K562 (cell line): Measurements from ENCODE around the gene GNL3. TPM values are rescaled to one million over a fixed set of nuclear protein-coding genes. Genes with fewer than 3 reads are reported as not detected.

Experiments used
- ATAC-seq: fragments of 200-7000 bp; cut with Tn5 transposase; 3 replicates; pipeline ENCODE4 v1.9.1; 2020; ENCODE audit warnings: moderate library complexity
- BruUV-seq: library from RNA; stranded (reverse); fragments of 400-500 nt; replicated peaks from 2 replicates; lab custom pipeline; 2021; lab: Mats Ljungman, UMichigan
- CTCF ChIA-PET: fragments of 300-600 bp; formaldehyde crosslinking; extraction: SDS; loops from one replicate; lab custom pipeline; 2021; ENCODE audit warnings: low intra/inter-chr PET ratio; lab: Yijun Ruan, JAX
- POLR2A ChIA-PET: fragments of 300-600, 350-650 bp; sonication (Branson Sonifier 250); formaldehyde crosslinking; extraction: SDS; loops from one replicate; lab custom pipeline; 2021; ENCODE audit warnings: antibody characterized with exemption, inconsistent platforms; lab: Yijun Ruan, JAX
- DNase-seq, 4 experiments: peaks; one replicate each; pipeline versions ENCODE4 v3.0.0 to v3.0.0-alpha.2; 2011 to 2018; ENCODE audit warnings: low spot score in 3 of 4, mixed read lengths in 3 of 4; ENCODE audit errors: extremely low read depth in 1 of 4
- FAIRE-seq: peaks from 2 replicates; lab custom pipeline; 2011; peaks lifted over from hg19 to GRCh38; lab: Jason Lieb, UNC
- H2AFZ ChIP-seq: 2 replicates; pipeline ENCODE4 v1.6.0; 2011; ENCODE audit warnings: low read depth, low read length, control low read depth, inconsistent platforms
- H3K27ac ChIP-seq: fragments of 200-600 bp; 3 replicates; pipeline ENCODE4 v1.8.0; 2011; ENCODE audit warnings: low read depth, mild to moderate bottlenecking, control low read depth, inconsistent platforms, low read length, moderate library complexity, mixed read lengths; ENCODE audit errors: extremely low read depth
- H3K27me3 ChIP-seq, 2 experiments: fragments of 300-600 bp in 1 of 2; 2 replicates in 1 of 2; 3 replicates in 1 of 2; pipeline versions ENCODE4 v1.6.0 to v1.8.0; 2011; ENCODE audit warnings: inconsistent platforms in 2 of 2, low read length in 2 of 2, mild to moderate bottlenecking in 1 of 2, mixed read lengths in 1 of 2, moderate library complexity in 1 of 2; ENCODE audit not compliant: control insufficient read depth in 2 of 2, insufficient read depth in 2 of 2
- H3K36me3 ChIP-seq: fragments of 300-600 bp; 3 replicates; pipeline ENCODE4 v1.8.0; 2011; ENCODE audit warnings: mild to moderate bottlenecking, low read length, inconsistent platforms; ENCODE audit not compliant: control insufficient read depth, insufficient read depth
- H3K4me1 ChIP-seq, 2 experiments: fragments of 200-600 bp in 1 of 2; replicated peaks in 1 of 2; 2 replicates in 1 of 2; 3 replicates in 1 of 2; pipeline versions ENCODE4 v1.5.1 to v1.8.0; 2011; ENCODE audit warnings: inconsistent platforms in 2 of 2, low read length in 2 of 2, mild to moderate bottlenecking in 1 of 2, mixed read lengths in 1 of 2, moderate library complexity in 1 of 2; ENCODE audit not compliant: control insufficient read depth in 2 of 2, insufficient read depth in 2 of 2
- H3K4me2 ChIP-seq: 2 replicates; pipeline ENCODE4 v1.6.1; 2011; ENCODE audit warnings: low read length, control low read depth, inconsistent platforms, mixed read lengths; ENCODE audit not compliant: insufficient read depth
- H3K4me3 ChIP-seq: fragments of 200-600 bp; sonication (generic), shearing (Covaris generic); 2 replicates; pipeline ENCODE4 v1.5.1; 2016; ENCODE audit warnings: control low read depth, inconsistent platforms
- H3K79me2 ChIP-seq: fragments of 200-600 bp; 3 replicates; pipeline ENCODE4 v1.8.0; 2011; ENCODE audit warnings: low read length, inconsistent platforms; ENCODE audit not compliant: control insufficient read depth, insufficient read depth
- H3K9ac ChIP-seq, 2 experiments: 2 replicates each; pipeline versions ENCODE4 v1.6.0 to v1.6.1; 2011; ENCODE audit warnings: low read depth in 2 of 2, low read length in 2 of 2, control low read depth in 1 of 2, inconsistent platforms in 1 of 2, mild to moderate bottlenecking in 1 of 2, mixed read lengths in 1 of 2; ENCODE audit not compliant: insufficient read depth in 1 of 2
- H3K9me1 ChIP-seq: one replicate; pipeline ENCODE4 v1.6.0; 2011; ENCODE audit warnings: inconsistent platforms, mild to moderate bottlenecking, low read length, moderate library complexity; ENCODE audit not compliant: control insufficient read depth, insufficient read depth
- H3K9me3 ChIP-seq: replicated peaks from 2 replicates; pipeline ENCODE4 v1.5.1; 2011; ENCODE audit warnings: low read depth, low read length, inconsistent platforms; ENCODE audit not compliant: control insufficient read depth, insufficient read depth
- H4K20me1 ChIP-seq: replicated peaks from 2 replicates; pipeline ENCODE4 v1.6.1; 2011; ENCODE audit warnings: low read length, inconsistent platforms, mixed read lengths; ENCODE audit not compliant: control insufficient read depth, insufficient read depth
- ARID2 ChIP-seq: fragments of 450-650 bp; IDR thresholded peaks from 2 replicates; pipeline ENCODE4 v1.6.1; 2017; ENCODE audit warnings: antibody characterized with exemption, mild to moderate bottlenecking
- FOXA3 ChIP-seq, 2 experiments: fragments of 450-650 bp in 1 of 2; sonication (generic) in 1 of 2; formaldehyde crosslinking; IDR thresholded peaks in 1 of 2; conservative IDR thresholded peaks in 1 of 2; 2 replicates each; pipeline versions ENCODE4 v1.4.0 to v1.8.0; 2020 to 2022; ENCODE audit warnings: mild to moderate bottlenecking in 2 of 2, missing genetic modification reagents in 1 of 2
- FOXM1 ChIP-seq, 2 experiments: fragments of 450-650 bp in 1 of 2; sonication (generic) in 1 of 2; formaldehyde crosslinking in 1 of 2; IDR thresholded peaks; 2 replicates each; pipeline versions ENCODE4 v1.6.1 to v1.9.0; 2017 to 2022; ENCODE audit warnings: low read depth in 2 of 2, mild to moderate bottlenecking in 2 of 2, missing genetic modification reagents in 1 of 2, moderate library complexity in 1 of 2
- L3MBTL2 ChIP-seq: fragments of 450-650 bp; IDR thresholded peaks from 2 replicates; pipeline ENCODE4 v1.6.1; 2016; ENCODE audit warnings: mild to moderate bottlenecking, moderate library complexity
- MBD2 ChIP-seq: sonication (generic); IDR thresholded peaks from 2 replicates; pipeline ENCODE4 v1.6.1; 2016; ENCODE audit warnings: low read depth, borderline replicate concordance
- MECOM ChIP-seq: fragments of 250-450 bp; sonication (Bioruptor Pico); IDR thresholded peaks from 2 replicates; pipeline ENCODE4 v1.8.0; 2022; ENCODE audit warnings: inconsistent platforms
- POLR2G ChIP-seq: fragments of 200-400 bp; formaldehyde crosslinking; IDR thresholded peaks from 2 replicates; pipeline ENCODE4 v1.6.1; 2017; ENCODE audit warnings: low read depth, mild to moderate bottlenecking, antibody characterized with exemption, low read length, moderate library complexity
- SETDB1 ChIP-seq: IDR thresholded peaks from one replicate; pipeline ENCODE4 v1.6.1; 2012; ENCODE audit warnings: low read length, control low read depth, inconsistent platforms
- SIX5 ChIP-seq, 2 experiments: IDR thresholded peaks; 2 replicates each; pipeline ENCODE4 v1.6.1; 2011; ENCODE audit warnings: low read length in 2 of 2, borderline replicate concordance in 1 of 2, low read depth in 1 of 2, mild to moderate bottlenecking in 1 of 2, moderate library complexity in 1 of 2; ENCODE audit not compliant: insufficient read depth in 1 of 2
- TRIM28 ChIP-seq: fragments of 450-650 bp; IDR thresholded peaks from 2 replicates; pipeline ENCODE4 v1.6.1; 2017
- WHSC1 ChIP-seq: IDR thresholded peaks from one replicate; pipeline ENCODE4 v1.6.1; 2012; ENCODE audit warnings: low read length, control low read depth, inconsistent platforms
- ZFP1 ChIP-seq: fragments of 450-650 bp; formaldehyde crosslinking; IDR thresholded peaks from 2 replicates; pipeline ENCODE4 v1.4.0; 2020; ENCODE audit warnings: mild to moderate bottlenecking, mixed read lengths
- ZFP36 ChIP-seq: fragments of 150-350 bp; IDR thresholded peaks from 2 replicates; pipeline ENCODE4 v1.6.1; 2018; ENCODE audit warnings: low read length, low read depth; ENCODE audit not compliant: partially characterized antibody
- ZNF232 ChIP-seq: sonication (generic); formaldehyde crosslinking; IDR thresholded peaks from 2 replicates; pipeline ENCODE4 v1.8.0; 2022; ENCODE audit warnings: mild to moderate bottlenecking, missing genetic modification reagents
- ZNF316 ChIP-seq: fragments of 450-650 bp; IDR thresholded peaks from 2 replicates; pipeline ENCODE4 v1.6.1; 2016
- ZNF551 ChIP-seq: fragments of 250-450 bp; sonication (Bioruptor Pico); IDR thresholded peaks from 2 replicates; pipeline ENCODE4 v1.5.0; 2021; ENCODE audit warnings: mild to moderate bottlenecking, moderate library complexity
- WGBS: fragments of 100-300 bp; shearing (Covaris generic); methylation state at CpG from one replicate; pipeline ENCODE4 v1.1.6; 2016; ENCODE audit warnings: low coverage, mixed read lengths; ENCODE audit not compliant: insufficient coverage; ENCODE audit errors: missing lambda C conversion rate; 5-methylcytosine and 5-hydroxymethylcytosine counted together
- in situ Hi-C: fragments of 300-500 bp; cut with MboI; formaldehyde crosslinking; loops from 4 replicates; pipeline ENCODE4 v1.15.0; 2018; ENCODE audit warnings: inconsistent platforms, mixed read lengths
- intact Hi-C: fragments of 100-400 bp; cut with micrococcal nuclease; formaldehyde crosslinking; loops from 2 replicates; pipeline ENCODE4 v1.14.2; 2022
- polyA plus RNA-seq, 8 experiments: library from polyadenylated mRNA; depleted of rRNA in 4 of 8; stranded (reverse) in 5 of 8; unstranded in 3 of 8; fragments of >200 nt; fragmentation: Nextera tagmentation in 2 of 8; fragmentation: Illumina TruSeq in 1 of 8; extraction: Ambion mirVana in 2 of 8; extraction: Trizol in 1 of 8; gene quantifications; 2 replicates each; pipeline versions ENCODE4 v1.2.1 to v1.2.3, GENCODE V29; 2011 to 2014; ENCODE audit warnings: inconsistent platforms in 1 of 8, missing spikeins in 1 of 8
- total RNA-seq, 7 experiments: library from RNA; depleted of rRNA in 6 of 7; stranded (reverse); fragments of >200 nt in 6 of 7; fragmentation: Illumina TruSeq in 2 of 7; extraction: Trizol in 2 of 7; gene quantifications; 2 replicates each; pipeline versions ENCODE4 v1.2.1 to v1.2.3, GENCODE V29; 2011 to 2021; ENCODE audit warnings: low replicate concordance in 1 of 7
- TF ChIP-seq, protein P1 (sequence below): sonication (generic); formaldehyde crosslinking; IDR thresholded peaks from 2 replicates; pipeline ENCODE4 v1.8.0; 2022; ENCODE audit warnings: mild to moderate bottlenecking, missing genetic modification reagents
- TF ChIP-seq, protein P2 (sequence below): fragments of 250-450 bp; sonication (Bioruptor Pico); IDR thresholded peaks from 2 replicates; pipeline ENCODE4 v1.8.0; 2022; ENCODE audit warnings: moderate library complexity, mild to moderate bottlenecking, inconsistent platforms

The GNL3 gene
- total and polyA plus RNA-seq, 9 of the 15 experiments (the other 6 are each of a cell fraction or from before 2014, with no cell fraction given), result 132 to 313 (median 220) TPM

DNA sequence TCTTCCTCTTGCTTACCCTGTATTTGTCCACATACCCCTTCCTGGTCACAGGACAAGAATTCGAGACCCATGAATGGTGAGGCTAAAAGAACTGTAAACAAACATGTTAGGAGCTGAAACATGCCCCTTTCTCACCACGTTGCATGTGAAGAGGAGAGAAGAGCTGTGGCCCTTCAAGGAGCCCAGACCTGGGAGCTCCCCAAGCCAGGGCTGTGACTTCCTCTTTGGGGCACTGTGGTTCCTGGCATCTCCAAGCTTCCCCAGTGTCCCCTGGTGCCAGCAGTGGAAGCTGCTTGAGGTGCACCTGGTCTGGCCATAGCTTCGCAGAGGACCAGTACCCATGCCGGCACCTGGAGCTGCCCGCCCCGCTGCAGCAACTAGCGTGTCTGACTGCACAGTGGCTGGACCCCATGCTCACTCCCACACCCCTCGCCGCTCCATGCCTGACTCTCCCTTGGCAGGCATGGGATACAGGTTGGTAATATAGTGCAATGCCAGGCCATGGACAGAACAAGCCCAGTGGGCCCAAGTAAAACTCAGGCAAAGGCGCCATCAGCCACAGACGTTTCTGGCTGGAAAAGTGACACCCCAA is 30.0 kb downstream of the GNL3 start:
- Histone ChIP-seq H3K4me3 (no peak overlapping the region), H3K4me1 (no peaks in the 10 kb centered on the region; a peak in 1 of 5 replicates), H3K27me3 (no peaks in the 10 kb centered on the region), H3K36me3 (0 out of 3 replicates have a peak, but pooled peaks cover 3% of the 10 kb centered on the region), H2AFZ (no peak overlapping the region), H3K79me2 (no peaks in the 10 kb centered on the region), H3K4me2 (no peak overlapping the region)
- DNase-seq (no peak), ATAC-seq (no peak)
- BruUV-seq, result no TSS peak
- in situ Hi-C loops, result no loop called here
- intact Hi-C loops, result no loop called here
- CTCF ChIA-PET, result no interaction called here
- TF ChIP-seq WHSC1, result no peak
- no peak for TF ChIP-seq ZNF551 (CRISPR knock-in tag)
- TF ChIP-seq, protein P1, sequence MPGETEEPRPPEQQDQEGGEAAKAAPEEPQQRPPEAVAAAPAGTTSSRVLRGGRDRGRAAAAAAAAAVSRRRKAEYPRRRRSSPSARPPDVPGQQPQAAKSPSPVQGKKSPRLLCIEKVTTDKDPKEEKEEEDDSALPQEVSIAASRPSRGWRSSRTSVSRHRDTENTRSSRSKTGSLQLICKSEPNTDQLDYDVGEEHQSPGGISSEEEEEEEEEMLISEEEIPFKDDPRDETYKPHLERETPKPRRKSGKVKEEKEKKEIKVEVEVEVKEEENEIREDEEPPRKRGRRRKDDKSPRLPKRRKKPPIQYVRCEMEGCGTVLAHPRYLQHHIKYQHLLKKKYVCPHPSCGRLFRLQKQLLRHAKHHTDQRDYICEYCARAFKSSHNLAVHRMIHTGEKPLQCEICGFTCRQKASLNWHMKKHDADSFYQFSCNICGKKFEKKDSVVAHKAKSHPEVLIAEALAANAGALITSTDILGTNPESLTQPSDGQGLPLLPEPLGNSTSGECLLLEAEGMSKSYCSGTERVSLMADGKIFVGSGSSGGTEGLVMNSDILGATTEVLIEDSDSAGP (CRISPR knock-in tag), result no peak
- TF ChIP-seq SIX5 (IDR thresholded peaks at IDR 0.05; ENCODE audit: borderline replicate concordance in 1 of 2, insufficient read depth in 1 of 2, low read depth in 1 of 2, low read length in 2 of 2), result no peak
- TF ChIP-seq ZFP1 (CRISPR knock-in tag), result no peak
- TF ChIP-seq, protein P2, sequence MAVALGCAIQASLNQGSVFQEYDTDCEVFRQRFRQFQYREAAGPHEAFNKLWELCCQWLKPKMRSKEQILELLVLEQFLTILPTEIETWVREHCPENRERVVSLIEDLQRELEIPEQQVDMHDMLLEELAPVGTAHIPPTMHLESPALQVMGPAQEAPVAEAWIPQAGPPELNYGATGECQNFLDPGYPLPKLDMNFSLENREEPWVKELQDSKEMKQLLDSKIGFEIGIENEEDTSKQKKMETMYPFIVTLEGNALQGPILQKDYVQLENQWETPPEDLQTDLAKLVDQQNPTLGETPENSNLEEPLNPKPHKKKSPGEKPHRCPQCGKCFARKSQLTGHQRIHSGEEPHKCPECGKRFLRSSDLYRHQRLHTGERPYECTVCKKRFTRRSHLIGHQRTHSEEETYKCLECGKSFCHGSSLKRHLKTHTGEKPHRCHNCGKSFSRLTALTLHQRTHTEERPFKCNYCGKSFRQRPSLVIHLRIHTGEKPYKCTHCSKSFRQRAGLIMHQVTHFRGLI, result no peak
- TF ChIP-seq ZNF232 (CRISPR knock-in tag), result no peak
- no peak for TF ChIP-seq L3MBTL2
- TF ChIP-seq FOXA3 (CRISPR knock-in tag; conservative IDR thresholded peaks at IDR 0.05 in 1 of 2, IDR thresholded peaks at IDR 0.05 in 1 of 2), result no peak
- no peak for TF ChIP-seq FOXM1 (IDR thresholded peaks at IDR 0.05; ENCODE audit: low read depth)
- TF ChIP-seq FOXM1 (CRISPR knock-in tag; IDR thresholded peaks at IDR 0.05; ENCODE audit: low read depth), result no peak
- TF ChIP-seq ZFP36, result no peak
- TF ChIP-seq POLR2G, result no peak
- no peak for TF ChIP-seq SETDB1
- no peak for TF ChIP-seq MECOM (CRISPR knock-in tag)
- no peak for TF ChIP-seq ARID2
- TF ChIP-seq ZNF316, result no peak
- no peak for TF ChIP-seq MBD2
- TF ChIP-seq TRIM28, result no peak
- TF ChIP-seq, all 486 proteins: peak for 0
- H4K20me1 ChIP-seq, result no peaks in the 10 kb centered on the region
- no peak overlapping the region for H3K27ac ChIP-seq
- WGBS, result 73% methylated on average over 8 of the region's 11 CpGs
- POLR2A ChIA-PET, result interaction anchor here (0.9 to 1.1 kb wide), 2 partner anchors 9 to 22 kb away, joined by 3 to 4 read pairs; no protein-coding TSS in a partner anchor
- FAIRE-seq, result no peak
- no peaks in the 10 kb centered on the region for H3K9me3 ChIP-seq
- no peaks in the 10 kb centered on the region for H3K9me1 ChIP-seq
- H3K9ac ChIP-seq, result no peak overlapping the region
